ENCODE results near the gene ARHGAP33. TPM values are rescaled to one million over a fixed set of nuclear protein-coding genes. Genes with fewer than 3 reads are reported as not detected.

ARHGAP33 gene
- total RNA-seq, 4 donors from 2014 or later, result 20.6 to 42.7 (median 31.7) TPM

- Histone ChIP-seq H3K36me3 (no peaks in the 10 kb centered on the region), H3K27me3 (peaks cover 38% of the 10 kb centered on the region), H3K9me3 (no peaks in the 10 kb centered on the region), H3K4me3 (peak overlapping the region; percentile 16), H3K4me1 (peaks cover 5% of the 10 kb centered on the region), H3K27ac (no peak overlapping the region)
- DNase-seq (ENCODE audit: low spot score in 2 of 2), result peak in 1 of 2 donors; percentile 67
- no peak for TF ChIP-seq POLR2A (IDR thresholded peaks at IDR 0.05)
- TF ChIP-seq EP300 (IDR thresholded peaks at IDR 0.05), result no peak
- TF ChIP-seq CTCF (IDR thresholded peaks at IDR 0.05), result no peak
- no peak for TF ChIP-seq POLR2AphosphoS5 (IDR thresholded peaks at IDR 0.05)
- 9% methylated on average over 33 of the region's 39 CpGs for WGBS
Observed at GRCh38 chr19:35796645-35797542, 21.5 kb downstream of the ARHGAP33 start.

DNA sequence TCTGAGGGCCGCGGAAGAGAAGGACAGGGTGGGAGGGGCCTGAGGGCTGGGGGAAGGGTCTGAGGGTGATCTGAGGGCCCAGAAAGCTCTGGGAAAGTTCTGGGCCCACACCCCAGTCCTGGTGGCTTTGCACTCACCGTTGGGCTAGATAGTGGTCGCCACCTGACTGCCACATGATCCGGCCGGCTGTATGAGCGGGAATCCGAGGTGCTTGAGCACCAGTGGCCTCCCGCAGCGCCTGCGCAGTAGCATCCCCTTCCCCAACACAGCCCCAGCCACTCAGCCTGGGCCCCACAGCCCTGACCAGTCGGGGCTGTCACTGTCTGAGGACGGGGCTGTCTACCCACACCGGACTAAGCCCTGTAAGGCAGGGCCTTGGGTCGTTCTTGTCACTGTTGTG, 22.3 kb downstream of the ARHGAP33 start:
- Histone ChIP-seq H3K9me3 (no peaks in the 10 kb centered on the region), H3K27ac (no peak overlapping the region), H3K36me3 (no peaks in the 10 kb centered on the region), H3K4me3 (peak overlapping the region; percentile 16), H3K4me1 (peaks cover 5% of the 10 kb centered on the region), H3K27me3 (peaks cover 38% of the 10 kb centered on the region)
- 6% methylated on average over 12 of the region's 15 CpGs for WGBS
- peak in 1 of 2 donors; percentile 76 for DNase-seq (ENCODE audit: low spot score in 2 of 2)
- TF ChIP-seq CTCF (IDR thresholded peaks at IDR 0.05) (no peak), POLR2AphosphoS5 (IDR thresholded peaks at IDR 0.05) (no peak), EP300 (IDR thresholded peaks at IDR 0.05) (no peak), POLR2A (IDR thresholded peaks at IDR 0.05) (no peak)

DNA sequence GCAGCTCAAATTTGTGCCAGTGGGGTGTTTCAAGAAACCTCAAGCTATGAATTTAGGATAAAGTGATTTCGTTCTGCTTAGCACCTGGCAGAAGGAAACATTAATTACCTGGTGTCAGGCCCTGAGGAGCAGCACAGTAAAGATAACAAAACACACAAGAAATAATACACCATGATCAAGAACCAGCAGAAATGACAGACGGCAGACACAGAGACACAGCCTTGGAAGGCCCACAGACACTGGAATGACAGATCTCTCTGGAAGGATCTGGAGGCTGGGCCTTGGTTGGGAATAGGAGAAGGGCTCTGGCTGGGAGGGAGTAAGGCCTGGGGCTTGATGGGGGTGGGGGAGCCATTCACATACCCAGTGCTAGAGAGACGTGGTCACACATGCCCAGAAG, 26.5 kb downstream of the ARHGAP33 start:
- peaks cover 27% of the 10 kb centered on the region for H3K27me3 ChIP-seq
- TF ChIP-seq CTCF (IDR thresholded peaks at IDR 0.05) (no peak), POLR2AphosphoS5 (IDR thresholded peaks at IDR 0.05) (no peak), POLR2A (IDR thresholded peaks at IDR 0.05) (no peak), EP300 (IDR thresholded peaks at IDR 0.05) (no peak)
- WGBS, result 53% methylated on average over 3 of the region's 3 CpGs
- H3K4me1 ChIP-seq, result no peaks in the 10 kb centered on the region
- no peak overlapping the region for H3K27ac ChIP-seq
- H3K9me3 ChIP-seq, result no peaks in the 10 kb centered on the region
- H3K4me3 ChIP-seq, result no peak overlapping the region
- DNase-seq (ENCODE audit: low spot score in 2 of 2), result no peak
- no peaks in the 10 kb centered on the region for H3K36me3 ChIP-seq

DNA sequence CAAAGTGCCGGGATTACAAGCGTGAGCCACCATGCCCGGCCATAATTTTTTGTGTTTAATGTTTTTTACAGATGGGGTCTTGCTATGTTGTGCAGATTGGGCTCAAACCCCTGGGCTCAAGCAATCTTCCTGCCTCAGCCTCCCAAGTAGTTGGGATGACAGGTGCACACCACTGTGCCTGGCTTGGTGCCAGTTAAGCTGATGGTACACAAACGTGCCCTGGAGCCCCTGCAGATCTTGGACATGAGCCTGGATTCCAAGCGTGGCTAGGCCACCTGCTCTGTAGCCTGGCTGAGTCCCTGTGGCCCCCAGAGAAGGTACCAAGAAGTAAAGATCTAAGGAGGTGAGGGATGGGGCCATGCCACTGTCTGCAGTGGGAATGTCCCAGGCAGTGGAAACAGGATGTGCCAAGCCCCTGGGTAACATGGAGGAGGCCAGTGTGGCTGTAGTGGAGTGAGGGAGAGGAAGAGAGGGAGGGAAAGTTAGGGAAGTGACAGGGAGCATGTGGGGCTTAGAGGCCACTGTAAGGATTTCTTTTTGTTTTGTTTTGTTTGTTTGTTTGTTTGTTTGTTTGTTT, 30.2 kb downstream of the ARHGAP33 start:
- Histone ChIP-seq H3K36me3 (no peaks in the 10 kb centered on the region), H3K4me3 (no peak overlapping the region), H3K27me3 (peaks cover 21% of the 10 kb centered on the region), H3K27ac (no peak overlapping the region), H3K9me3 (no peaks in the 10 kb centered on the region), H3K4me1 (no peaks in the 10 kb centered on the region)
- TF ChIP-seq POLR2AphosphoS5 (IDR thresholded peaks at IDR 0.05), result no peak
- TF ChIP-seq CTCF (IDR thresholded peaks at IDR 0.05), result no peak
- TF ChIP-seq POLR2A (IDR thresholded peaks at IDR 0.05), result no peak
- no peak for TF ChIP-seq EP300 (IDR thresholded peaks at IDR 0.05)
- DNase-seq (ENCODE audit: low spot score in 2 of 2), result no peak
- WGBS, result 64% methylated on average over 5 of the region's 5 CpGs

GRCh38 chr19:35806597-35806996, 31.2 kb downstream of the ARHGAP33 start:
- H3K36me3 ChIP-seq, result no peaks in the 10 kb centered on the region
- no peaks in the 10 kb centered on the region for H3K4me1 ChIP-seq
- 95% methylated on average over 17 of the region's 18 CpGs for WGBS
- no peak overlapping the region for H3K4me3 ChIP-seq
- H3K9me3 ChIP-seq, result no peaks in the 10 kb centered on the region
- TF ChIP-seq POLR2AphosphoS5 (IDR thresholded peaks at IDR 0.05) (no peak), CTCF (IDR thresholded peaks at IDR 0.05) (no peak), POLR2A (IDR thresholded peaks at IDR 0.05) (no peak), EP300 (IDR thresholded peaks at IDR 0.05) (no peak)
- peaks cover 22% of the 10 kb centered on the region for H3K27me3 ChIP-seq
- no peak for DNase-seq (ENCODE audit: low spot score in 2 of 2)
- H3K27ac ChIP-seq, result no peak overlapping the region

Data from suprapubic skin (tissue), 4 donors.